WTC11 (cell line): ENCODE results near the gene BRAF. TPM values are rescaled to one million over a fixed set of nuclear protein-coding genes. Genes with fewer than 3 reads are reported as not detected.

Experiments
- ATAC-seq: fragments of 200-7000 bp; cut with Tn5 transposase; 2 replicates; pipeline ENCODE4 v1.10.0; 2021; ENCODE audit warnings: mild to moderate bottlenecking, moderate library complexity
- CTCF ChIA-PET: fragments of 300-600 bp; sonication (Branson Sonifier 250); formaldehyde crosslinking; loops from one replicate; lab custom pipeline; 2021; ENCODE audit warnings: antibody characterized with exemption; lab: Charles Lee
- POLR2A ChIA-PET: fragments of 350-600 bp; sonication (Branson Sonifier 250); formaldehyde crosslinking; loops from one replicate; lab custom pipeline; 2021; ENCODE audit warnings: antibody characterized with exemption; lab: Charles Lee
- DNase-seq: peaks from one replicate; pipeline ENCODE4 v3.0.0; 2021; ENCODE audit warnings: low spot score
- H3K27ac Mint-ChIP-seq: 2 replicates; pipeline ENCODE4 v1.8.0; 2021; ENCODE audit warnings: mixed read lengths
- H3K27me3 Mint-ChIP-seq: 2 replicates; pipeline ENCODE4 v1.8.0; 2021; ENCODE audit warnings: low read depth, mild to moderate bottlenecking, moderate library complexity, mixed read lengths
- H3K36me3 Mint-ChIP-seq: 2 replicates; pipeline ENCODE4 v1.8.0; 2021; ENCODE audit warnings: mixed read lengths
- H3K4me1 Mint-ChIP-seq: 2 replicates; pipeline ENCODE4 v1.8.0; 2022; ENCODE audit warnings: mixed read lengths
- H3K4me3 Mint-ChIP-seq: 2 replicates; pipeline ENCODE4 v1.8.0; 2021; ENCODE audit warnings: mild to moderate bottlenecking, moderate library complexity, mixed read lengths
- H3K9me3 Mint-ChIP-seq: 2 replicates; pipeline ENCODE4 v1.8.0; 2021; ENCODE audit warnings: mixed read lengths
- GRHL2 ChIP-seq: fragments of 250-450 bp; sonication (Bioruptor Pico); IDR thresholded peaks from 2 replicates; pipeline ENCODE4 v1.8.0; 2022; ENCODE audit warnings: mild to moderate bottlenecking, moderate library complexity; ENCODE audit not compliant: insufficient replicate concordance, severe bottlenecking
- JAZF1 ChIP-seq: fragments of 250-450 bp; sonication (Bioruptor Pico); IDR thresholded peaks from 2 replicates; pipeline ENCODE4 v1.9.0; 2021; ENCODE audit warnings: moderate library complexity, mild to moderate bottlenecking, inconsistent platforms
- KAT7 ChIP-seq: sonication (generic); formaldehyde crosslinking; IDR thresholded peaks from 2 replicates; pipeline ENCODE4 v1.8.1; 2023; ENCODE audit warnings: missing genetic modification reagents, mild to moderate bottlenecking, borderline replicate concordance
- NFATC4 ChIP-seq: fragments of 250-450 bp; sonication (Bioruptor Pico); IDR thresholded peaks from 2 replicates; pipeline ENCODE4 v1.9.0; 2021; ENCODE audit warnings: mild to moderate bottlenecking
- NFYB ChIP-seq: sonication (generic); formaldehyde crosslinking; conservative IDR thresholded peaks from 2 replicates; pipeline ENCODE4 v1.8.0; 2022; ENCODE audit warnings: low read depth, missing genetic modification reagents
- NR1H2 ChIP-seq: sonication (generic); formaldehyde crosslinking; IDR thresholded peaks from 2 replicates; pipeline ENCODE4 v1.9.0; 2021; ENCODE audit warnings: mild to moderate bottlenecking, moderate library complexity, missing genetic modification reagents
- OVOL2 ChIP-seq: fragments of 250-450 bp; sonication (Bioruptor Pico); IDR thresholded peaks from 2 replicates; pipeline ENCODE4 v1.9.0; 2021; ENCODE audit warnings: mild to moderate bottlenecking, borderline replicate concordance
- SMAD4 ChIP-seq: sonication (generic); formaldehyde crosslinking; IDR thresholded peaks from 2 replicates; pipeline ENCODE4 v1.8.0; 2022; ENCODE audit warnings: mild to moderate bottlenecking, missing genetic modification reagents
- SP1 ChIP-seq: sonication (generic); formaldehyde crosslinking; conservative IDR thresholded peaks from 2 replicates; pipeline ENCODE4 v1.8.1; 2022; ENCODE audit warnings: missing genetic modification reagents
- USF1 ChIP-seq: sonication (generic); formaldehyde crosslinking; IDR thresholded peaks from 2 replicates; pipeline ENCODE4 v1.8.0; 2022; ENCODE audit warnings: mild to moderate bottlenecking, missing genetic modification reagents
- ZNF232 ChIP-seq: sonication (generic); formaldehyde crosslinking; IDR thresholded peaks from 2 replicates; pipeline ENCODE4 v1.8.0; 2022; ENCODE audit warnings: mild to moderate bottlenecking, missing genetic modification reagents
- ZNF423 ChIP-seq: fragments of 250-450 bp; sonication (Bioruptor Pico); IDR thresholded peaks from 2 replicates; pipeline ENCODE4 v2.1.2; 2022; ENCODE audit warnings: mild to moderate bottlenecking, moderate library complexity
- ZNF671 ChIP-seq: fragments of 250-450 bp; sonication (Bioruptor Pico); IDR thresholded peaks from 2 replicates; pipeline ENCODE4 v1.8.0; 2021; ENCODE audit warnings: mild to moderate bottlenecking
- total RNA-seq: library from RNA; stranded (reverse); gene quantifications from 3 replicates; pipeline ENCODE4 v1.2.3, GENCODE V29; 2021
- TF ChIP-seq, protein P1 (sequence below): sonication (generic); formaldehyde crosslinking; IDR thresholded peaks from 2 replicates; pipeline ENCODE4 v1.8.0; 2022; ENCODE audit warnings: mild to moderate bottlenecking, missing genetic modification reagents
- TF ChIP-seq, protein P2 (sequence below): sonication (generic); formaldehyde crosslinking; conservative IDR thresholded peaks from 2 replicates; pipeline ENCODE4 v1.8.1; 2023; ENCODE audit warnings: mild to moderate bottlenecking, low read depth, missing genetic modification reagents, moderate library complexity
- TF ChIP-seq, protein P3 (sequence below): sonication (generic); formaldehyde crosslinking; IDR thresholded peaks from 2 replicates; pipeline ENCODE4 v1.8.1; 2023; ENCODE audit warnings: mild to moderate bottlenecking, missing genetic modification reagents, moderate library complexity

Gene BRAF
- total RNA-seq, 1 experiment from 2014 or later = 29.2 TPM

DNA sequence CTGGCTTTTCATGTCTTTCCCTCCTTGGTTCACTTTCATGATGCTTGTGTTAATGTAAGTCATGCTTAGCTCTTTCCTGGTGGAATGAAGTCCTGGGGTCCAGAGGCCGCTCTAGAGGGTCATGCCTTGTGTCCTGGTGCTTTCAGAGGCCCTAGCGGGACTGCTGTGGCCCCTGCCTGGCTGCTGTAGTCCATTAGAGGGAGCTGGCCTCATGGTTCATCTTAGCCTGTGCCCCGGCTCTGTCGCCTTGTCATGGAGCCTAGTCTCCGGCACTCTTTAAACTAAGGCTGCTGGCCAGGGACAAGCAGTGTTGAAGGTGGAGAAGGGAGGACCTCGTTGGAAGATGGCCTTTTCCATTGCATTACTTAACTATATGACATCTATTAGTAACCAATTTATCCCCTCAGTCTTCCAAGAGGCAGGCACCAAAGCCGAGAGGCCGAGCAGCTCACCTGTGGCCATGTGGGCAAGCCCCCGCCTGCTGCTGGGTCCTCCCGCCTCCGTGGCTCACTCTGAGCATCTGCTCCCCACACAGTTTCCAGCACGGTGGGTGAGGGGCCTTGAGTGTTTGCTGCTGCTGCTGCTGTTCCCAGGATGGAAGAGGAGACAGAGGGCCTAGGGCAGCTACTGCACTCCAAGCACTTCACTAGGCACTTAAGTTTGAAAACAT, 233.2 kb downstream of the BRAF start:
- POLR2A ChIA-PET = no interaction called here

GRCh38 chr7:140689199-140690152, 235.3 kb downstream of the BRAF start:
- DNase-seq (no peak), ATAC-seq (peak; percentile 76)
- ChIA-PET CTCF (interaction anchor here (0.7 to 1.9 kb wide), 6 partner anchors 9 to 294 kb away, joined by 3 to 21 read pairs (median 4); no protein-coding TSS in a partner anchor), POLR2A (no interaction called here)
- Mint-ChIP-seq H3K27me3 (no peaks in the 10 kb centered on the region), H3K36me3 (no peaks in the 10 kb centered on the region), H3K27ac (no peak overlapping the region), H3K9me3 (no peaks in the 10 kb centered on the region), H3K4me3 (no peak overlapping the region), H3K4me1 (no peaks in the 10 kb centered on the region)
- TF ChIP-seq, protein P1, sequence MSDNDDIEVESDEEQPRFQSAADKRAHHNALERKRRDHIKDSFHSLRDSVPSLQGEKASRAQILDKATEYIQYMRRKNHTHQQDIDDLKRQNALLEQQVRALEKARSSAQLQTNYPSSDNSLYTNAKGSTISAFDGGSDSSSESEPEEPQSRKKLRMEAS (CRISPR knock-in tag) = no peak
- no peak for TF ChIP-seq USF1 (CRISPR knock-in tag)

More for the DNA sequence above, 233.2 kb downstream of the BRAF start:
- TF ChIP-seq ZNF423 (CRISPR knock-in tag) = no peak
- TF ChIP-seq, all 79 proteins: peak for 0
- Mint-ChIP-seq H3K27ac (no peak overlapping the region), H3K36me3 (no peaks in the 10 kb centered on the region), H3K4me3 (no peak overlapping the region), H3K27me3 (no peaks in the 10 kb centered on the region), H3K4me1 (peaks cover 8% of the 10 kb centered on the region), H3K9me3 (no peaks in the 10 kb centered on the region)
- CTCF ChIA-PET = interaction anchor here (0.7 to 1.5 kb wide), 5 partner anchors 11 to 53 kb away, joined by 3 to 6 read pairs (median 3); no protein-coding TSS in a partner anchor
- DNase-seq (peak; percentile 46), ATAC-seq (peak; percentile 78)

DNA sequence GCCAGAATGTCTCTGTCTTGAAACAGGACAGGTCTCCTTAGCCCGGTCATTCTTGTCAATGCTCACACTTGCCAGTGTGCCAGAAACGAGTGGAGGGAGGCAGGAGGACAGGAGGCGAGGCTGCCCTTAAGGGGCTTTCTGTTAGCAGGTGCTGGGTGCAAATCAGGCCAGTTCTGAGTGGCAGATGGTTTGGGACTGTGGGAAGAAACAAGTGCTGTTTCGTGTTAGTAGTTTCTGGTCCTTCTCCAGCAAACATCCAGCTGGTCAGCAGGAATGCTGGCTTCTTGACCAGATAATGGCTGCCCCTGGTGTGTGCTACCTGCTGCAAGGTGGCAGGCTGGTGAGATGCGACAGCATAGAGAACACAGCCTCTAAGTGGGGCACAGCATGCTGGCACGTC, 236.4 kb downstream of the BRAF start:
- CTCF ChIA-PET = interaction anchor here (1.9 kb wide), 1 partner anchor 13 kb away, joined by 21 read pairs; no protein-coding TSS in a partner anchor
- Mint-ChIP-seq H3K4me3 (no peak overlapping the region), H3K27me3 (no peaks in the 10 kb centered on the region), H3K27ac (no peak overlapping the region), H3K36me3 (no peaks in the 10 kb centered on the region), H3K9me3 (no peaks in the 10 kb centered on the region), H3K4me1 (no peaks in the 10 kb centered on the region)
- DNase-seq (no peak), ATAC-seq (no peak)
- POLR2A ChIA-PET = no interaction called here
- no peak for TF ChIP-seq SMAD4 (CRISPR knock-in tag)
- TF ChIP-seq, protein P2, sequence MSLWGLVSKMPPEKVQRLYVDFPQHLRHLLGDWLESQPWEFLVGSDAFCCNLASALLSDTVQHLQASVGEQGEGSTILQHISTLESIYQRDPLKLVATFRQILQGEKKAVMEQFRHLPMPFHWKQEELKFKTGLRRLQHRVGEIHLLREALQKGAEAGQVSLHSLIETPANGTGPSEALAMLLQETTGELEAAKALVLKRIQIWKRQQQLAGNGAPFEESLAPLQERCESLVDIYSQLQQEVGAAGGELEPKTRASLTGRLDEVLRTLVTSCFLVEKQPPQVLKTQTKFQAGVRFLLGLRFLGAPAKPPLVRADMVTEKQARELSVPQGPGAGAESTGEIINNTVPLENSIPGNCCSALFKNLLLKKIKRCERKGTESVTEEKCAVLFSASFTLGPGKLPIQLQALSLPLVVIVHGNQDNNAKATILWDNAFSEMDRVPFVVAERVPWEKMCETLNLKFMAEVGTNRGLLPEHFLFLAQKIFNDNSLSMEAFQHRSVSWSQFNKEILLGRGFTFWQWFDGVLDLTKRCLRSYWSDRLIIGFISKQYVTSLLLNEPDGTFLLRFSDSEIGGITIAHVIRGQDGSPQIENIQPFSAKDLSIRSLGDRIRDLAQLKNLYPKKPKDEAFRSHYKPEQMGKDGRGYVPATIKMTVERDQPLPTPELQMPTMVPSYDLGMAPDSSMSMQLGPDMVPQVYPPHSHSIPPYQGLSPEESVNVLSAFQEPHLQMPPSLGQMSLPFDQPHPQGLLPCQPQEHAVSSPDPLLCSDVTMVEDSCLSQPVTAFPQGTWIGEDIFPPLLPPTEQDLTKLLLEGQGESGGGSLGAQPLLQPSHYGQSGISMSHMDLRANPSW (CRISPR knock-in tag) = no peak
- TF ChIP-seq KAT7 (CRISPR knock-in tag) = no peak
- no peak for TF ChIP-seq NFYB (CRISPR knock-in tag)
- TF ChIP-seq, protein P1 (CRISPR knock-in tag) = no peak
- TF ChIP-seq NFATC4 (CRISPR knock-in tag) = no peak
- TF ChIP-seq GRHL2 = no peak
- TF ChIP-seq, protein P3, sequence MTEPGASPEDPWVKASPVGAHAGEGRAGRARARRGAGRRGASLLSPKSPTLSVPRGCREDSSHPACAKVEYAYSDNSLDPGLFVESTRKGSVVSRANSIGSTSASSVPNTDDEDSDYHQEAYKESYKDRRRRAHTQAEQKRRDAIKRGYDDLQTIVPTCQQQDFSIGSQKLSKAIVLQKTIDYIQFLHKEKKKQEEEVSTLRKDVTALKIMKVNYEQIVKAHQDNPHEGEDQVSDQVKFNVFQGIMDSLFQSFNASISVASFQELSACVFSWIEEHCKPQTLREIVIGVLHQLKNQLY = no peak

DNA sequence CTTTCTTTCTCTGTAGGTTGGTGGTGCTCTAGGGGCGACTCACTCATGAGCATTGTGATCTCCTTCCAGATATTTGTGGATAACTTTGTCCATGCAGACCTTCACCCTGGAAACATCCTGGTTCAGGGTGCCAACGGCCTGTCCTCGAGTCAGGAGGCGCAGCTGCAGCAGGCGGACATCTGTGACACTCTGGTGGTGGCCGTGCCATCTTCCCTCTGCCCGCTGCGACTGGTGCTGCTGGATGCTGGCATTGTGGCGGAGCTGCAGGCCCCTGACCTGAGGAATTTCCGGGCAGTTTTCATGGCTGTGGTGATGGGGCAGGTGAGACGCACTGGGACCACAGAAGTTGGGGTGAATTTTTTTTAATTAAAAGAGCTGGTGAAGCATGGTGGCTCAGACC, 237.8 kb downstream of the BRAF start:
- CTCF ChIA-PET = interaction anchor here (0.7 to 2.4 kb wide), 2 partner anchors 12 to 46 kb away, joined by 3 to 8 read pairs; partner anchors contain the start of gene DENND2A
- H3K27ac Mint-ChIP-seq = no peak overlapping the region

More for the DNA sequence above, 237.8 kb downstream of the BRAF start:
- no peaks in the 10 kb centered on the region for H3K27me3 Mint-ChIP-seq
- POLR2A ChIA-PET = no interaction called here
- DNase-seq (no peak), ATAC-seq (no peak)
- no peak for TF ChIP-seq ZNF232 (CRISPR knock-in tag)
- no peak for TF ChIP-seq NR1H2
- TF ChIP-seq ZNF671 (CRISPR knock-in tag) = no peak
- TF ChIP-seq OVOL2 (CRISPR knock-in tag) = no peak
- TF ChIP-seq, protein P2 (CRISPR knock-in tag) = no peak
- TF ChIP-seq JAZF1 (CRISPR knock-in tag) = no peak
- no peak for TF ChIP-seq SP1
- no peaks in the 10 kb centered on the region for H3K9me3 Mint-ChIP-seq
- no peaks in the 10 kb centered on the region for H3K4me1 Mint-ChIP-seq
- H3K36me3 Mint-ChIP-seq = no peaks in the 10 kb centered on the region
- H3K4me3 Mint-ChIP-seq = no peak overlapping the region
